OCI-LY1 (cell line): ENCODE results near the gene MCC.

Experiments used
- EZH2 ChIP-seq: fragments of 200-600 bp; sonication (generic), shearing (Covaris generic); IDR thresholded peaks from 2 replicates; pipeline ENCODE4 v1.8.0; 2017; ENCODE audit warnings: borderline replicate concordance, mixed run types, mild to moderate bottlenecking, antibody characterized with exemption, low read length, moderate library complexity, mixed read lengths
- TF ChIP-seq, protein P1 (sequence below): fragments of 200-600 bp; sonication (generic), shearing (Covaris generic); IDR thresholded peaks from 2 replicates; pipeline ENCODE4 v1.5.1; 2017; ENCODE audit warnings: mild to moderate bottlenecking, antibody characterized with exemption, low read length, moderate library complexity, mixed read lengths

DNA sequence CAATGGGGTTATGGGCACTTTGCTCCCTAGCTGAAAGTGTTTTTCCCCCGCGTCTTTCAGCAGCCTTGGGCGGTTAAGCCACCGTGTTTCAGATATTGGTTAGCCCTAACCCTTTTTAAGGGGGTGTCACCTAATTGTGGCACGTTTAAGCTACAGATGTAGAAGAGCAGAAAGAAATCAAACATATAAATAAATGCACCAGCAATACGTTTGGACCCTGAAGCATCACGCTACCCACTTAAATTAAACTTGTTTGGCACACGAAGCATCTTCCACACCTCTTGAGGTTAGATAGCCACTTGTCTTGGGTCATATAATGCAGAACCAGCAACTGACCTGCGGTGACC, 26.0 kb upstream of the MCC start:
- TF ChIP-seq, protein P1, sequence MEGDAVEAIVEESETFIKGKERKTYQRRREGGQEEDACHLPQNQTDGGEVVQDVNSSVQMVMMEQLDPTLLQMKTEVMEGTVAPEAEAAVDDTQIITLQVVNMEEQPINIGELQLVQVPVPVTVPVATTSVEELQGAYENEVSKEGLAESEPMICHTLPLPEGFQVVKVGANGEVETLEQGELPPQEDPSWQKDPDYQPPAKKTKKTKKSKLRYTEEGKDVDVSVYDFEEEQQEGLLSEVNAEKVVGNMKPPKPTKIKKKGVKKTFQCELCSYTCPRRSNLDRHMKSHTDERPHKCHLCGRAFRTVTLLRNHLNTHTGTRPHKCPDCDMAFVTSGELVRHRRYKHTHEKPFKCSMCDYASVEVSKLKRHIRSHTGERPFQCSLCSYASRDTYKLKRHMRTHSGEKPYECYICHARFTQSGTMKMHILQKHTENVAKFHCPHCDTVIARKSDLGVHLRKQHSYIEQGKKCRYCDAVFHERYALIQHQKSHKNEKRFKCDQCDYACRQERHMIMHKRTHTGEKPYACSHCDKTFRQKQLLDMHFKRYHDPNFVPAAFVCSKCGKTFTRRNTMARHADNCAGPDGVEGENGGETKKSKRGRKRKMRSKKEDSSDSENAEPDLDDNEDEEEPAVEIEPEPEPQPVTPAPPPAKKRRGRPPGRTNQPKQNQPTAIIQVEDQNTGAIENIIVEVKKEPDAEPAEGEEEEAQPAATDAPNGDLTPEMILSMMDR = no peak
- no peak for TF ChIP-seq EZH2
